SK-N-SH (cell line): Measurements from ENCODE around the gene JMJD4. TPM values are rescaled to one million over a fixed set of nuclear protein-coding genes. Genes with fewer than 3 reads are reported as not detected.

Source experiments
- CTCF ChIA-PET: fragments of 300-600, 350-600 bp; formaldehyde crosslinking; extraction: SDS; loops from one replicate; lab custom pipeline; 2021; lab: Yijun Ruan, JAX
- POLR2A ChIA-PET: fragments of 350-600 bp; sonication (Branson Sonifier 250); formaldehyde crosslinking; extraction: SDS; loops from one replicate; lab custom pipeline; 2020; ENCODE audit warnings: antibody characterized with exemption, inconsistent platforms; lab: Yijun Ruan, JAX
- DNase-seq: peaks from one replicate; pipeline ENCODE4 v3.0.0; 2012
- H2AFZ ChIP-seq: fragments of 200-600 bp; sonication (generic); 2 replicates; pipeline ENCODE4 v1.8.1; 2016; ENCODE audit warnings: antibody characterized with exemption, mild to moderate bottlenecking, low read depth
- H3F3A ChIP-seq: fragments of 200-600 bp; sonication (generic); replicated peaks from 2 replicates; pipeline ENCODE3; 2016; ENCODE audit warnings: antibody characterized with exemption, mild to moderate bottlenecking; ENCODE audit not compliant: insufficient read depth
- H3K27ac ChIP-seq, 2 experiments: fragments of 200-500 bp in 1 of 2; fragments of 200-600 bp in 1 of 2; sonication (Bioruptor generic) in 1 of 2; sonication (generic), shearing (Covaris generic) in 1 of 2; 2 replicates each; pipeline versions ENCODE4 v1.5.1 to v1.6.1; 2014 to 2016; ENCODE audit warnings: low read depth in 2 of 2, inconsistent platforms in 1 of 2, low read length in 1 of 2, mild to moderate bottlenecking in 1 of 2, mixed read lengths in 1 of 2
- H3K27me3 ChIP-seq: fragments of 200-600 bp; sonication (generic), shearing (Covaris generic); 2 replicates; pipeline ENCODE4 v1.6.1; 2016; ENCODE audit warnings: mixed run types; ENCODE audit not compliant: insufficient read depth
- H3K36me3 ChIP-seq, 2 experiments: fragments of 200-500 bp in 1 of 2; fragments of 200-600 bp in 1 of 2; sonication (Bioruptor generic) in 1 of 2; sonication (generic) in 1 of 2; replicated peaks in 1 of 2; 2 replicates each; pipeline versions ENCODE3 to v1.5.1; 2014 to 2016; ENCODE audit warnings: low read length in 1 of 2, mild to moderate bottlenecking in 1 of 2; ENCODE audit not compliant: insufficient read depth in 2 of 2, control insufficient read depth in 1 of 2
- H3K4me1 ChIP-seq, 2 experiments: fragments of 200-500 bp in 1 of 2; fragments of 200-600 bp in 1 of 2; sonication (Bioruptor generic) in 1 of 2; sonication (generic), shearing (Covaris generic) in 1 of 2; 2 replicates each; pipeline versions ENCODE4 v1.5.1 to v1.6.1; 2014 to 2016; ENCODE audit warnings: low read depth in 1 of 2, low read length in 1 of 2, mixed run types in 1 of 2; ENCODE audit not compliant: insufficient read depth in 2 of 2, control insufficient read depth in 1 of 2
- H3K4me2 ChIP-seq: fragments of 200-600 bp; sonication (generic), shearing (Covaris generic); 2 replicates; pipeline ENCODE4 v1.6.1; 2017; ENCODE audit warnings: mixed run types
- H3K4me3 ChIP-seq, 2 experiments: fragments of 200-500 bp in 1 of 2; fragments of 200-600 bp in 1 of 2; sonication (Bioruptor generic) in 1 of 2; sonication (generic), shearing (Covaris generic) in 1 of 2; 2 replicates each; pipeline versions ENCODE4 v1.5.1 to v1.8.1; 2014 to 2016; ENCODE audit warnings: low read depth in 2 of 2, inconsistent platforms in 1 of 2, low read length in 1 of 2, mild to moderate bottlenecking in 1 of 2, mixed read lengths in 1 of 2, moderate library complexity in 1 of 2
- H3K79me2 ChIP-seq: fragments of 200-600 bp; sonication (generic); 2 replicates; pipeline ENCODE4 v1.8.1; 2017; ENCODE audit warnings: mild to moderate bottlenecking; ENCODE audit not compliant: insufficient read depth
- H3K9ac ChIP-seq: fragments of 200-600 bp; sonication (generic); 2 replicates; pipeline ENCODE4 v1.6.1; 2017; ENCODE audit warnings: mixed run types
- H3K9me2 ChIP-seq: fragments of 200-600 bp; sonication (generic); 2 replicates; pipeline ENCODE4 v1.6.1; 2017; ENCODE audit warnings: mixed run types
- H3K9me3 ChIP-seq: fragments of 200-600 bp; sonication (generic); 2 replicates; pipeline ENCODE4 v1.6.1; 2017; ENCODE audit warnings: mixed run types, mild to moderate bottlenecking, moderate library complexity
- H4K20me1 ChIP-seq: fragments of 200-600 bp; sonication (generic); 2 replicates; pipeline ENCODE4 v1.6.1; 2017; ENCODE audit warnings: mild to moderate bottlenecking, mixed run types; ENCODE audit not compliant: insufficient read depth
- EP300 ChIP-seq, 2 experiments: IDR thresholded peaks; 2 replicates each; pipeline versions ENCODE4 v1.4.0 to v1.6.1; 2012; ENCODE audit warnings: borderline replicate concordance in 1 of 2, low read depth in 1 of 2, low read length in 1 of 2
- EZH2phosphoT487 ChIP-seq: fragments of 200-600 bp; sonication (generic); IDR thresholded peaks from 2 replicates; pipeline ENCODE4 v1.6.1; 2017; ENCODE audit warnings: low read depth, mixed run types, mild to moderate bottlenecking, antibody characterized with exemption, moderate library complexity, borderline replicate concordance
- FOXJ3 ChIP-seq: sonication (generic); formaldehyde crosslinking; IDR thresholded peaks from 2 replicates; pipeline ENCODE4 v1.5.1; 2020; ENCODE audit warnings: mild to moderate bottlenecking, missing genetic modification reagents
- GATA2 ChIP-seq: sonication (generic); formaldehyde crosslinking; IDR thresholded peaks from 2 replicates; pipeline ENCODE4 v1.5.0; 2020; ENCODE audit warnings: mild to moderate bottlenecking, missing genetic modification reagents
- JUND ChIP-seq: IDR thresholded peaks from 2 replicates; pipeline ENCODE4 v1.4.0; 2012
- NFIC ChIP-seq: IDR thresholded peaks from 2 replicates; pipeline ENCODE4 v1.4.0; 2012; ENCODE audit warnings: borderline replicate concordance
- NRF1 ChIP-seq: IDR thresholded peaks from 2 replicates; pipeline ENCODE4 v1.6.1; 2012; ENCODE audit warnings: low read depth, mild to moderate bottlenecking, low read length
- POLR2AphosphoS5 ChIP-seq: IDR thresholded peaks from 2 replicates; pipeline ENCODE4 v1.6.1; 2012; ENCODE audit warnings: low read depth, low read length
- RAD21 ChIP-seq: IDR thresholded peaks from 2 replicates; pipeline ENCODE4 v1.6.1; 2012; ENCODE audit warnings: mild to moderate bottlenecking, low read length
- RCOR1 ChIP-seq: fragments of 150-350 bp; IDR thresholded peaks from 2 replicates; pipeline ENCODE4 v1.6.1; 2017; ENCODE audit warnings: antibody characterized with exemption, low read length
- SIN3A ChIP-seq: IDR thresholded peaks from 2 replicates; pipeline ENCODE4 v1.6.1; 2012; ENCODE audit warnings: low read depth, mild to moderate bottlenecking, low read length, moderate library complexity, borderline replicate concordance
- TCF12 ChIP-seq: IDR thresholded peaks from 2 replicates; pipeline ENCODE4 v1.4.0; 2012
- WGBS: methylation state at CpG from one replicate; pipeline ENCODE4 v1.1.6; 2017; ENCODE audit warnings: low lambda C conversion rate; 5-methylcytosine and 5-hydroxymethylcytosine counted together
- polyA plus RNA-seq, 3 experiments: library from polyadenylated mRNA; depleted of rRNA; stranded (reverse); fragments of >200 nt; gene quantifications; 2 replicates each; pipeline ENCODE4 v1.2.3, GENCODE V29; 2012
- TF ChIP-seq, protein P1 (sequence below): IDR thresholded peaks from 2 replicates; pipeline ENCODE4 v1.4.0; 2012; ENCODE audit warnings: low read depth
- TF ChIP-seq, protein P2 (sequence below): fragments of 200-600 bp; sonication (generic); IDR thresholded peaks from 2 replicates; pipeline ENCODE4 v1.6.1; 2017; ENCODE audit warnings: antibody characterized with exemption, mild to moderate bottlenecking, moderate library complexity
- TF ChIP-seq, protein P3 (sequence below): IDR thresholded peaks from 2 replicates; pipeline ENCODE4; 2012
- TF ChIP-seq, protein P4 (sequence below): fragments of 150-350 bp; IDR thresholded peaks from 2 replicates; pipeline ENCODE4 v1.6.1; 2016; ENCODE audit warnings: mild to moderate bottlenecking, low read depth, low read length
- TF ChIP-seq, protein P5 (sequence below): fragments of 150-350 bp; IDR thresholded peaks from 2 replicates; pipeline ENCODE4 v1.6.1; 2017; ENCODE audit warnings: antibody characterized with exemption, low read length, low read depth, borderline replicate concordance
- TF ChIP-seq, protein P6 (sequence below): IDR thresholded peaks from 2 replicates; pipeline ENCODE4 v1.4.0; 2012; ENCODE audit warnings: low read depth, borderline replicate concordance

JMJD4 gene
- polyA plus RNA-seq, 1 of the 3 experiments (the other 2 are of a cell fraction) = 15.0 TPM

DNA sequence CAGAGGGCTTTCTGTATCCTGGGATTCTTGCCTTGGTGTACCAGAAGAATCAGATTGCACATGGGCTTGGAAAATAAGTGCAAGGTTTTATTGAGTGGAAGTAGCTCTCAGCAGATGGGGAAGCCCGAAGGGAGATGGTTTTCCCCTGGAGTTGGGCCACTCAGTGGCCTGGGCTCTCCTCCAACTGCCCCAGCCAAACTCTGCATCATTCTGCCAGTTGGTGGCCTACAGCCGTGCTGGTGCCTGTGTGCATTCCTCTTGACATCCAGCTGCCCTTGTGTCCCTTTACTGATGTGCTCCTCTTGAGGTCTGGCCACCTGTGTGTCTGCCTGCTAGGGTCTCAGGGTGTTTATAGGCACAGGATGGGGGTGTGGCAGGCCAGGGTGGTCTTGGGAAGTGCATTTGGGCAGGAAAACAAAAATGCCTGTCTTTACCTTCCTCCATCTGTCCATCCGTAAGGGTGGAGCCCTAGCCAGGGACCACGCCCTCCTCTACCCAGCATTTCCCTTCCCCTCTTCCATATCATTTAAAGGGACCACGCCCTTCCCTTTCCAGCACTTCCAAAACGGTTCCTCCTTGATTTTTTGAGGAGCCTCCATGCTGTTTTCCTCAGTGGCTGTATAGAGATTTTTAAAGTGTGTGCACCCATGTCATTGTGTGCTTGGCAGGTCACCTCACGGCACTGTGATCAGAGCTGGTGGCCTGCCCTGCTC, 19.1 kb upstream of the JMJD4 start:
- CTCF ChIA-PET = interaction anchor here (1.2 to 3.1 kb wide), 2 partner anchors 9 to 193 kb away, joined by 4 to 17 read pairs; no protein-coding TSS in a partner anchor

DNA sequence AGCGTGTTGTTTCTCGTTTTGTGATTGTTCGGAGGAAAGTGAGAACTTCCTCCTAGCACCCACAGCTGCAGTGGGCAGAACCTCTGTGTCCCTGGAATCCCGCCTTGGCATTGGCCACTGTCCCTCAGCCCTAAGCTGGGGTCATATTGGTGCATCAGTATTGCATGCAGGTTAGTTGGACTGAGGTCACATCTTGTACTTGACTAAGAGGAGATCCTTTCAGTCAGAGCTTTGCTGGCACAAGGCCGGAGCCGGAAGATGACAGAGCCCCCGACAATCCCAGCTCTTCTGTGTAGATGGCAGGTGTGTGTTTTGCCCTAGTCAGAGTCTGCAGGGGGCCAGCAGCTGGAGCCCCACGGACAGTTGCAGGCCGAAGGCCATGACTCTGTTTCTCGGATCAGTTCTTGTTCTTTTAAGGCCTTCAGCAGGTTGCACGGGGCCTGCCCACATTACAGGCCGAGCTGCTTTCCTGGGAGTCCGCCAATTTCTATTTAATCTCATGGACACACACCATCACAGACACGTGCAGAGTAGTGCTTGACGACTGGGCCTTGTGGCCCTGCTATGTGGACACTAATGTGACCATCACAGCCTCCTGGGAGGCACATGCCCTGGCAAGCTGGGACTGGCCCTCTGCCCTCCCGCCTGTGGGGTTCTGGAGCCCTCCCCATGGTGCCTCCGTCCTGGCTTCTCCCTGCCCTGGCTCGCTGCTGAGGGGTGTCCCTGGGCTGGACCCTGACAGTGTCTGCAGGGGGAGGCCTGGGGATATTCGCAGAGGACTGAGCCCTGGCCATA, 15.0 kb upstream of the JMJD4 start:
- H3K36me3 ChIP-seq = peaks cover 6 to 47% of the 10 kb centered on the region in 2 experiments
- H3K27me3 ChIP-seq = no peaks in the 10 kb centered on the region
- no peak overlapping the region for H3K27ac ChIP-seq
- ChIA-PET POLR2A (no interaction called here), CTCF (interaction anchor here (0.8 to 1.3 kb wide), 2 partner anchors 12 to 19 kb away, joined by 4 read pairs; no protein-coding TSS in a partner anchor)
- 86% methylated on average over 15 of the region's 19 CpGs for whole genome bisulfite sequencing
- no peaks in the 10 kb centered on the region for H3K4me1 ChIP-seq
- DNase-seq = no peak
- no peaks in the 10 kb centered on the region for H3K9me2 ChIP-seq
- no peak overlapping the region for H3K4me2 ChIP-seq
- peaks cover 22% of the 10 kb centered on the region for H3K79me2 ChIP-seq
- no peak overlapping the region for H2AFZ ChIP-seq
- TF ChIP-seq TCF12 = no peak
- TF ChIP-seq JUND = no peak
- no peak for TF ChIP-seq POLR2AphosphoS5
- TF ChIP-seq EP300 (IDR thresholded peaks at IDR 0.05; ENCODE audit: borderline replicate concordance in 1 of 2, low read depth in 1 of 2, low read length in 1 of 2) = no peak
- TF ChIP-seq EZH2phosphoT487 = no peak
- TF ChIP-seq, protein P1, sequence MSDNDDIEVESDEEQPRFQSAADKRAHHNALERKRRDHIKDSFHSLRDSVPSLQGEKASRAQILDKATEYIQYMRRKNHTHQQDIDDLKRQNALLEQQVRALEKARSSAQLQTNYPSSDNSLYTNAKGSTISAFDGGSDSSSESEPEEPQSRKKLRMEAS = no peak
- TF ChIP-seq, protein P2, sequence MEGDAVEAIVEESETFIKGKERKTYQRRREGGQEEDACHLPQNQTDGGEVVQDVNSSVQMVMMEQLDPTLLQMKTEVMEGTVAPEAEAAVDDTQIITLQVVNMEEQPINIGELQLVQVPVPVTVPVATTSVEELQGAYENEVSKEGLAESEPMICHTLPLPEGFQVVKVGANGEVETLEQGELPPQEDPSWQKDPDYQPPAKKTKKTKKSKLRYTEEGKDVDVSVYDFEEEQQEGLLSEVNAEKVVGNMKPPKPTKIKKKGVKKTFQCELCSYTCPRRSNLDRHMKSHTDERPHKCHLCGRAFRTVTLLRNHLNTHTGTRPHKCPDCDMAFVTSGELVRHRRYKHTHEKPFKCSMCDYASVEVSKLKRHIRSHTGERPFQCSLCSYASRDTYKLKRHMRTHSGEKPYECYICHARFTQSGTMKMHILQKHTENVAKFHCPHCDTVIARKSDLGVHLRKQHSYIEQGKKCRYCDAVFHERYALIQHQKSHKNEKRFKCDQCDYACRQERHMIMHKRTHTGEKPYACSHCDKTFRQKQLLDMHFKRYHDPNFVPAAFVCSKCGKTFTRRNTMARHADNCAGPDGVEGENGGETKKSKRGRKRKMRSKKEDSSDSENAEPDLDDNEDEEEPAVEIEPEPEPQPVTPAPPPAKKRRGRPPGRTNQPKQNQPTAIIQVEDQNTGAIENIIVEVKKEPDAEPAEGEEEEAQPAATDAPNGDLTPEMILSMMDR = no peak
- TF ChIP-seq, protein P3, sequence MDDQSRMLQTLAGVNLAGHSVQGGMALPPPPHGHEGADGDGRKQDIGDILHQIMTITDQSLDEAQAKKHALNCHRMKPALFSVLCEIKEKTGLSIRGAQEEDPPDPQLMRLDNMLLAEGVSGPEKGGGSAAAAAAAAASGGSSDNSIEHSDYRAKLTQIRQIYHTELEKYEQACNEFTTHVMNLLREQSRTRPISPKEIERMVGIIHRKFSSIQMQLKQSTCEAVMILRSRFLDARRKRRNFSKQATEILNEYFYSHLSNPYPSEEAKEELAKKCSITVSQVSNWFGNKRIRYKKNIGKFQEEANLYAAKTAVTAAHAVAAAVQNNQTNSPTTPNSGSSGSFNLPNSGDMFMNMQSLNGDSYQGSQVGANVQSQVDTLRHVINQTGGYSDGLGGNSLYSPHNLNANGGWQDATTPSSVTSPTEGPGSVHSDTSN = no peak
- no peak for TF ChIP-seq GATA2
- TF ChIP-seq, protein P4, sequence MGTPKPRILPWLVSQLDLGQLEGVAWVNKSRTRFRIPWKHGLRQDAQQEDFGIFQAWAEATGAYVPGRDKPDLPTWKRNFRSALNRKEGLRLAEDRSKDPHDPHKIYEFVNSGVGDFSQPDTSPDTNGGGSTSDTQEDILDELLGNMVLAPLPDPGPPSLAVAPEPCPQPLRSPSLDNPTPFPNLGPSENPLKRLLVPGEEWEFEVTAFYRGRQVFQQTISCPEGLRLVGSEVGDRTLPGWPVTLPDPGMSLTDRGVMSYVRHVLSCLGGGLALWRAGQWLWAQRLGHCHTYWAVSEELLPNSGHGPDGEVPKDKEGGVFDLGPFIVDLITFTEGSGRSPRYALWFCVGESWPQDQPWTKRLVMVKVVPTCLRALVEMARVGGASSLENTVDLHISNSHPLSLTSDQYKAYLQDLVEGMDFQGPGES = no peak
- TF ChIP-seq, protein P5, sequence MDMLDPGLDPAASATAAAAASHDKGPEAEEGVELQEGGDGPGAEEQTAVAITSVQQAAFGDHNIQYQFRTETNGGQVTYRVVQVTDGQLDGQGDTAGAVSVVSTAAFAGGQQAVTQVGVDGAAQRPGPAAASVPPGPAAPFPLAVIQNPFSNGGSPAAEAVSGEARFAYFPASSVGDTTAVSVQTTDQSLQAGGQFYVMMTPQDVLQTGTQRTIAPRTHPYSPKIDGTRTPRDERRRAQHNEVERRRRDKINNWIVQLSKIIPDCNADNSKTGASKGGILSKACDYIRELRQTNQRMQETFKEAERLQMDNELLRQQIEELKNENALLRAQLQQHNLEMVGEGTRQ = no peak
- TF ChIP-seq FOXJ3 = no peak
- TF ChIP-seq, protein P6, sequence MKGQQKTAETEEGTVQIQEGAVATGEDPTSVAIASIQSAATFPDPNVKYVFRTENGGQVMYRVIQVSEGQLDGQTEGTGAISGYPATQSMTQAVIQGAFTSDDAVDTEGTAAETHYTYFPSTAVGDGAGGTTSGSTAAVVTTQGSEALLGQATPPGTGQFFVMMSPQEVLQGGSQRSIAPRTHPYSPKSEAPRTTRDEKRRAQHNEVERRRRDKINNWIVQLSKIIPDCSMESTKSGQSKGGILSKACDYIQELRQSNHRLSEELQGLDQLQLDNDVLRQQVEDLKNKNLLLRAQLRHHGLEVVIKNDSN = no peak
- TF ChIP-seq SIN3A = no peak
- no peak for TF ChIP-seq RCOR1
- H4K20me1 ChIP-seq = peaks cover 36% of the 10 kb centered on the region; the same call in 1 of the 2 replicates
- no peaks in the 10 kb centered on the region for H3F3A ChIP-seq
- no peak overlapping the region for H3K4me3 ChIP-seq
- no peak overlapping the region for H3K9ac ChIP-seq
- no peaks in the 10 kb centered on the region for H3K9me3 ChIP-seq

More for the DNA sequence above, 19.1 kb upstream of the JMJD4 start:
- no peak for DNase-seq
- Histone ChIP-seq H3K9ac (no peak overlapping the region), H3K27ac (no peak overlapping the region), H3K79me2 (peaks cover 25% of the 10 kb centered on the region), H3K4me2 (no peak overlapping the region), H3K9me3 (no peaks in the 10 kb centered on the region), H3F3A (no peaks in the 10 kb centered on the region), H3K9me2 (no peaks in the 10 kb centered on the region), H3K27me3 (no peaks in the 10 kb centered on the region), H3K4me1 (peaks cover 3 to 4% of the 10 kb centered on the region in 2 experiments; a peak in 2 of 4 replicates), H3K36me3 (peaks cover 7 to 40% of the 10 kb centered on the region in 2 experiments), H2AFZ (no peak overlapping the region), H3K4me3 (no peak overlapping the region), H4K20me1 (peaks cover 12% of the 10 kb centered on the region; the same call in 1 of the 2 replicates)
- TF ChIP-seq NRF1 (no peak), RCOR1 (no peak), NFIC (peak; percentile 21; the same call in 1 of the 2 replicates), RAD21 (no peak)
- POLR2A ChIA-PET = no interaction called here
- 76% methylated on average over 7 of the region's 7 CpGs for WGBS
